Smooth muscle cell of the brain vasculature (primary cell): Measurements from ENCODE around the gene MYH6.
"Not testable (repeated sequence)": the region's sequence is repeated elsewhere in the genome, so short reads cannot be mapped to it uniquely, and the experiment has no call there.

Experiments
- DNase-seq: peaks from one replicate; pipeline ENCODE4 v3.0.0-alpha.2; 2012; ENCODE audit warnings: low read depth, low spot score

Gene MYH6

GRCh38 chr14:23407516-23408306 is at the start of gene MYH6:
Gene MYH6, minus strand, starts transcription at chr14:23408273. Its CDS starts 1,050 bp downstream, at chr14:23407223.
- no peak for DNase-seq

GRCh38 chr14:23456883-23457586 is 49.0 kb upstream of the MYH6 start:
- DNase-seq = not testable (repeated sequence)

- no peak for DNase-seq
Measured at GRCh38 chr14:23454445-23454856, 46.4 kb upstream of the MYH6 start.

- DNase-seq = no peak
Measured at GRCh38 chr14:23452237-23452636, 44.2 kb upstream of the MYH6 start.

GRCh38 chr14:23450379-23450778 is 42.3 kb upstream of the MYH6 start:
- DNase-seq = no peak

GRCh38 chr14:23449314-23449713 is 41.2 kb upstream of the MYH6 start:
- DNase-seq = no peak

- no peak for DNase-seq
Measured at GRCh38 chr14:23447361-23448350, 39.6 kb upstream of the MYH6 start.

- DNase-seq = no peak
Measured at GRCh38 chr14:23446291-23446851, 38.3 kb upstream of the MYH6 start.

GRCh38 chr14:23445773-23446172 is 37.7 kb upstream of the MYH6 start:
- no peak for DNase-seq

- no peak for DNase-seq
Measured at GRCh38 chr14:23444314-23444713, 36.2 kb upstream of the MYH6 start.

GRCh38 chr14:23443881-23444280 is 35.8 kb upstream of the MYH6 start:
- no peak for DNase-seq

GRCh38 chr14:23443411-23443812 is 35.3 kb upstream of the MYH6 start:
- DNase-seq = no peak

GRCh38 chr14:23442721-23443356 is 34.8 kb upstream of the MYH6 start:
- no peak for DNase-seq

- no peak for DNase-seq
Measured at GRCh38 chr14:23441076-23441475, 33.0 kb upstream of the MYH6 start.

- DNase-seq = no peak
Measured at GRCh38 chr14:23439107-23439835, 31.2 kb upstream of the MYH6 start.

GRCh38 chr14:23438101-23438971 is 30.3 kb upstream of the MYH6 start:
- DNase-seq = no peak

GRCh38 chr14:23437133-23438100 is 29.3 kb upstream of the MYH6 start:
- no peak for DNase-seq
